Subcutaneous adipose tissue (tissue), 4 donors: ENCODE data around the gene KRT14. TPM values are rescaled to one million over a fixed set of nuclear protein-coding genes. Genes with fewer than 3 reads are reported as not detected.

Experiments
- total RNA-seq, 4 donors: library from RNA; depleted of rRNA; stranded (reverse); fragments of >200 nt; gene quantifications; one replicate each; pipeline ENCODE4 v1.1.0, GENCODE V29; 2016
- TF ChIP-seq, protein P1 (sequence below): fragments of 450-650 bp; IDR thresholded peaks from one replicate; pipeline ENCODE4 v1.5.1; 2016; ENCODE audit warnings: low read depth, mild to moderate bottlenecking, control low read depth, antibody characterized with exemption, moderate library complexity

Gene KRT14
- total RNA-seq, 4 donors from 2014 or later, result 2.0 to 2.1 TPM; not detected in 2

DNA sequence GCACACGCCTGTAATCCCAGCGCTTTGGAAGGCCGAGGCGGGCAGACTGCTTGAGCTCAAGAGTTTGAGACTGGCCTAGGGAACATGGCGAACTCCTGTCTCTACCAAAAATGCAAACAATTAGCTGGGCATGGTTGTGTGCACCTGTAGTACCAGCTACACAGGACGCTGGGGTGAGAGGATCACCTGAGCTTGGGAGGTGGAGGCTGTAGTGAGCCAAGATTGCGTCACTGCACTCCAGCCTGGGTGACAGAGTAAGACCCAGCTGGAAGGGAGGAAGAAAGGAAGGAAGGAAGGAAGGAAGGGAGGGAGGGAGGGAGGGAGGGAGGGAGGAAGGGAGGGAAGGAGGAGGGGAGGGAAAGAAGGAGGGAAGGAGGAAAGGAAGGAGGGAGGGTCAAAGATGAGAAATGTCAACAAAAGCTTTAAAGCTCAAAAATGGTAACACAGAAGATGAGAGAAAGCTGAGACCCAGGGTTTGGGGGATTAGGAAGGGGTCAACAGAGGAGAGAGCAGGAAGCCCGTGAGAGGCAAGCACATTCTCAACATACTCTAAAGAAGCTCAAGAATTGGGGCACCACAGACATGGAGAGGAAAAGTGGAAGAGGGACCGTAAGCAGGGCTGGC, 53.6 kb downstream of the KRT14 start:
- TF ChIP-seq, protein P1, sequence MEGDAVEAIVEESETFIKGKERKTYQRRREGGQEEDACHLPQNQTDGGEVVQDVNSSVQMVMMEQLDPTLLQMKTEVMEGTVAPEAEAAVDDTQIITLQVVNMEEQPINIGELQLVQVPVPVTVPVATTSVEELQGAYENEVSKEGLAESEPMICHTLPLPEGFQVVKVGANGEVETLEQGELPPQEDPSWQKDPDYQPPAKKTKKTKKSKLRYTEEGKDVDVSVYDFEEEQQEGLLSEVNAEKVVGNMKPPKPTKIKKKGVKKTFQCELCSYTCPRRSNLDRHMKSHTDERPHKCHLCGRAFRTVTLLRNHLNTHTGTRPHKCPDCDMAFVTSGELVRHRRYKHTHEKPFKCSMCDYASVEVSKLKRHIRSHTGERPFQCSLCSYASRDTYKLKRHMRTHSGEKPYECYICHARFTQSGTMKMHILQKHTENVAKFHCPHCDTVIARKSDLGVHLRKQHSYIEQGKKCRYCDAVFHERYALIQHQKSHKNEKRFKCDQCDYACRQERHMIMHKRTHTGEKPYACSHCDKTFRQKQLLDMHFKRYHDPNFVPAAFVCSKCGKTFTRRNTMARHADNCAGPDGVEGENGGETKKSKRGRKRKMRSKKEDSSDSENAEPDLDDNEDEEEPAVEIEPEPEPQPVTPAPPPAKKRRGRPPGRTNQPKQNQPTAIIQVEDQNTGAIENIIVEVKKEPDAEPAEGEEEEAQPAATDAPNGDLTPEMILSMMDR, result no peak

Other genes starting within 250 kb of the KRT14 start
- gene KRT33A, start 236.1 kb downstream of the KRT14 start, total RNA-seq, result not detected
- not detected for gene KRT33B, start 217.1 kb downstream of the KRT14 start, total RNA-seq
- not detected for gene KRT34, start 204.6 kb downstream of the KRT14 start, total RNA-seq
- gene KRT31, start 189.3 kb downstream of the KRT14 start, total RNA-seq, result not detected
- gene KRT37, start 162.3 kb downstream of the KRT14 start, total RNA-seq, result not detected
- not detected for gene KRT38, start 145.9 kb downstream of the KRT14 start, total RNA-seq
- gene KRT32, start 119.5 kb downstream of the KRT14 start, total RNA-seq, result not detected
- not detected for gene KRT35, start 105.7 kb downstream of the KRT14 start, total RNA-seq
- gene KRT36, start 97.0 kb downstream of the KRT14 start, total RNA-seq, result not detected
- gene KRT13, start 81.3 kb downstream of the KRT14 start, total RNA-seq, result not detected
- gene KRT15, start 68.0 kb downstream of the KRT14 start, total RNA-seq, result not detected
- gene KRT19, start 58.6 kb downstream of the KRT14 start, total RNA-seq, result 1 to 10 TPM in 3 of 4 donors, not detected in 1; 1.7 to 9.6 (median 2.2) TPM
- not detected for gene KRT9, start 14.8 kb downstream of the KRT14 start, total RNA-seq
- gene KRT16, start 25.9 kb upstream of the KRT14 start, total RNA-seq, result 10 to 100 TPM in 2 of 4 donors, 1 to 10 TPM in 1, not detected in 1; 7.5 to 42.0 (median 30.4) TPM
- not detected for gene KRT17, start 37.7 kb upstream of the KRT14 start, total RNA-seq
- gene EIF1, start 102.0 kb upstream of the KRT14 start, total RNA-seq, result 1,000 to 10,000 TPM in 1 of 4 donors, 100 to 1,000 TPM in 3; 563 to 1,496 (median 636) TPM
- not detected for gene GAST, start 125.4 kb upstream of the KRT14 start, total RNA-seq
- not detected for gene HAP1, start 147.7 kb upstream of the KRT14 start, total RNA-seq
- 10 to 100 TPM; 22.7 to 96.3 (median 57.6) TPM for gene JUP, start 199.8 kb upstream of the KRT14 start, total RNA-seq
- gene P3H4, start 225.1 kb upstream of the KRT14 start, total RNA-seq, result 1 to 10 TPM; 1.8 to 5.8 (median 5.0) TPM
- 10 to 100 TPM; 13.7 to 34.8 (median 23.1) TPM for gene FKBP10, start 226.1 kb upstream of the KRT14 start, total RNA-seq
- 10 to 100 TPM; 26.7 to 54.4 (median 49.2) TPM for gene NT5C3B, start 249.3 kb upstream of the KRT14 start, total RNA-seq